DOHH2 (cell line): Measurements from ENCODE around the gene PDE4D.

Experiments
- CTCF ChIP-seq: fragments of 200-600 bp; sonication (generic); IDR thresholded peaks from one replicate; pipeline ENCODE4 v1.5.1; 2014; ENCODE audit warnings: antibody characterized with exemption, mild to moderate bottlenecking, low read depth, low read length; ENCODE audit not compliant: poor library complexity, severe bottlenecking
- EZH2phosphoT487 ChIP-seq: fragments of 200-600 bp; sonication (generic); IDR thresholded peaks from 2 replicates; pipeline ENCODE4 v1.6.1; 2017; ENCODE audit warnings: borderline replicate concordance, mild to moderate bottlenecking, antibody characterized with exemption, low read length, moderate library complexity, mixed read lengths

DNA sequence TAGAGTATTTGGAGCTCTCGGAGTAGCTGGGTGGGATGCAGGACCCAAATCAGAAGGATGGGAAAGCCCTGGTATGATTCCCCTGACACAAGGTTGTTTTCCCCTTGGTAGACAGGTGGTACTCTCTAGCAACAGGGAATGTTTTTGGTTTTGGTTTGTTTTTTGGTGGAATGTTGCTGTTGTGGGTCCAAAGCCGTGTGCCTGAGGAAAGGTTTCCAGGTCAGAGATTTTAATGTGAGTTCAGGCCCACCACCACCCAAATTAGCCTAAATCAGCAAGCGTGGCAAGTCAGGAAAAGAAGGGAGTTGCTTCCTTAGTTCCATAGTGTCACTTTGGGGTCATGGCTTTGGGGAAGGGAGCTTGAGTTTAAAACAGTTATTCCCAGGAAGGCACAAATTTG, 925.2 kb downstream of the PDE4D start:
- no peak for TF ChIP-seq CTCF
- TF ChIP-seq EZH2phosphoT487: no peak
